Measurements from ENCODE around the gene NAXE.
A peak's percentile ranks its signal among the peaks of the same experiment; 100 is the strongest.
"Not testable (repeated sequence)": the region's sequence is repeated elsewhere in the genome, so short reads cannot be mapped to it uniquely, and the experiment has no call there.

The NAXE gene

DNA sequence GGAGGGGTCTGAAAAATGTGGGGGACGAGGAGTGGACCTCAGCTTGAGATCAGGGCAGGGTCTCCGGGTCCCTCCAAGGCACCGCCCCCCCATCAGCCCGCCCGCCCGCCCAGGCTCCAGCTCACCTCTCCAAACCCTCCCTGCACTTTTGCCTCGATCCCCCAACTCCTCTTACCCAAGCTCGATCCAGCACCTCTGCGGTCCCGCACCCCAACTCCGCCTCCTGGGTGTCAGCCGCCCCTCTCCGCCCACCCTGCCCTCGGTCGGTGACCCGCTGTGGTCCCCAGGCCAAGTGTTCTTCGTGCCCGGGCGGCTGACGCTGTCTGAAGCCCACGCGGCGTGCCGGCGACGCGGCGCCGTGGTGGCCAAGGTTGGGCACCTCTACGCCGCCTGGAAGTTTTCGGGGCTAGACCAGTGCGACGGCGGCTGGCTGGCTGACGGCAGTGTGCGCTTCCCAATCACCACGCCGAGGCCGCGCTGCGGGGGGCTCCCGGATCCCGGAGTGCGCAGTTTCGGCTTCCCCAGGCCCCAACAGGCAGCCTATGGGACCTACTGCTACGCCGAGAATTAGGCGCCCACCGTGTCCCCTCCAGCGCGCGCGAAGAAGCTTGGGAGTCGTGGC is 33.3 kb downstream of the NAXE start:
- DNase-seq = no peak

DNA sequence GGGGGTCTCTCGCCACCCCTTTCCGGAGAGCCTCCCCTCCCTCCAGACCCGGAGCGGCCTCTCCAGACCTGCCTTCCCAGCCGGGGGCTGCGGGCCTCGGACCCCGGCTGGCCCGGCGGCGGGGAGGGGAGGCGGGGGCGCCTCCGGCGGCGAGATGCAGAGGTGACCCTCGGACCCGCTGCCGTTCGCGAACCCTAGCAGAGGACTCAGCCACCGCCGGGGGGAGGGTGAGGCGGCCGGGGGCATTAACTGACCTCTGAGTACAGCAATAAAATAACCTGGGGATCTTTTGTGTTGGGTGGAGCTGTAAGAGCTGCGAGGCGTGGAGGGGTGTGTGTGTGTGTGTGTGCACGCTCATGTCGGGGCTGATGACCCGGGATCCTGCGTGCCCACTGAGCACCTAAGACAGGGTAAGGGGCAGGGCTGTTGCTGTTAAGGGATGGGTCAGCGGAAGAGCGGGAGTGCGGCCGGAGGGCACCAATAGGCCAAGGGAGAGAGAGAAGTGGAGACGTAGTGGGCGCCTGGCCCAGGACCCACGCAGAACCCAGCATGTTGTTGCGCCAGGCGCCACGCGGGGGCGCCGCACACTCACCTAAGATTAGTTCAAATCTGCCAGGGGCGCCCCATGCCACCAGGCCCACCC is 34.0 kb downstream of the NAXE start:
- peak; percentile 42 for DNase-seq

DNA sequence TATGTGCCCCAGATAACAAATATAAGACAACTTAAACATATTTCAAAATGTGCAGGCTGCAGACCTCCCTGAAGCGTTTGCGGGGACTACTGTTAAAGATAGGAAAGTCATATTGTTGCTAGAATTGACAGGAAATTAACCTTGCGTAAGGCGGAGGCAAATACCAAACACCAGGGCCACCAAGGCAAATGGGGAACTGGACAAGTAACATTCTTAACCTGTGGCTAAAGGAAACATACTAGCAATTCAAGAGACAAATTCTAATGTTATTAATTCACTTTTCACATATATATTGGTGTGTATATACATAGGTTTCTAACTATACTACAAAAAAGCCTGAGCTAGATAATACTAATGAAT is 34.5 kb downstream of the NAXE start:
- no peak for DNase-seq

DNA sequence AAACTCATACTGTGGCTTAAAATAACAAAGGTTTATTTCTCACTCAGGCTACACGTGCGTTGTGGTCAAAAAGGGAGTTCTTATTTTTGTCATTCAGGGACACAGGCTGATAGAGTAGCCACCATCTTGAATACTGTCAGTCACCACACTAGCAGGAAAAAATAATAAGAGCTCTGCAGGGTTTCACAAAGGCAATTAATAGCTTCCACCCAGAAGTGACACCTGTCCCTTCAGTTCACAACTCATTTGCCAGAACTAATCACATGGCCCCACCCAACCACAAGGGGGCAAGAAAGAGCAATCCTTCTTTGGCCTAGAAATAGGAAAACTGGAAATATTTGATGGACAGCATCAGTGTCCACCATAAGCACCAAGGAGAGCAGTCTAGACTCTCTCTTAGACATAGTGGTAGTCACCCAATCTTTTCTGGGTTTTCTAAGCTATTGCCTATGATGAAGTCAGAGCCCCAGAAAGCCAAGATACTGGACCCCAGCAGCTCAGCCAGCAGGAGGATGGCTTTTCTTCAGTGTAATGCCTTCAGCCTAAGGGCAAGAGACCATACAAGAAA is 35.8 kb downstream of the NAXE start:
- no peak for DNase-seq

DNA sequence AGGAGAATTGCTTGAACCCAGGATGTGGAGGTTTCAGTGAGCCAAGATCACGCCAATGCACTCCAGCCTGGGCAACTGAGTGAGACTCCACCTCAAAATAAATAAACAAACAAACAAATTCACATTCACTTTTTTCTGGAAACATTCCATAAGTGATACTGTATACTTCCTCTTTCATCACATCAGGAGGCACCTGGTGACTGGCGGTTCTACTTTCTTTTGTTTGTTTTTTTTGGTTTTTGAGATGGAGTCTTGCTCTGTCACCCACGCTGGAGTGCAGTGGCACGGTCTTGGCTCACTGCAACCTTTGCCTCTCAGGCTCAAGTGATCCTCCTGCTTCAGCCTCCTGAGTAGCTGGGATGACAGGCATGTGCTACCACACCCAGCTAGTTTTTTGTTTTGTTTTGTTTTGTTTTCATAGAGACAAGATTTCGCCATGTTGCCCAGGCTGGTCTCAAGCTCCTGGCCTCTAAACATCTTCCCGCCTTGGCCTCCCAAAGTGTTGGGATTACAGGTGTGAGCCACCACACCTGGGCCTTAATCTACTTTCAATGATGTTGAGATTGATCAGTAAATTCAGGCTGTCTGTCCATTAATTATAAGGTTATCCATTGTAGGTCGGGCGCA is 38.4 kb downstream of the NAXE start:
- no peak for DNase-seq

DNA sequence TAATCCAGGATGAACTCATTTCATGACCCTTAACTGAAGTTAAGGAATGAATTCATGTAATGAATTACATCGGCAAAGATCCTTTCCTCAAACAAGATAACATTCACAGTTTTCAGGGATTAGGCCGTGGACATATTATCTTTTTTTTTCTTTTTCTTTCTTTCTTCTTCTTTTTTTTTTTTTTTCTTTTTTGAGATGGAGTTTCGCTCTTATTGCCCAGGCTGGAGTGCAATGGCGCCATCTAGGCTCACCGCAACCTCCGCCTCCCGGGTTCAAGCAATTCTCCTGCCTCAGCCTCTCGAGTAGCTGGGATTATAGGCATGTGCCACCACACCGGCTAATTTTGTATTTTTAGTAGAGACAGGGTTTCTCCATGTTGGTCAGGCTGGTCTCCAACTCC is 39.6 kb downstream of the NAXE start:
- not testable (repeated sequence) for DNase-seq

DNA sequence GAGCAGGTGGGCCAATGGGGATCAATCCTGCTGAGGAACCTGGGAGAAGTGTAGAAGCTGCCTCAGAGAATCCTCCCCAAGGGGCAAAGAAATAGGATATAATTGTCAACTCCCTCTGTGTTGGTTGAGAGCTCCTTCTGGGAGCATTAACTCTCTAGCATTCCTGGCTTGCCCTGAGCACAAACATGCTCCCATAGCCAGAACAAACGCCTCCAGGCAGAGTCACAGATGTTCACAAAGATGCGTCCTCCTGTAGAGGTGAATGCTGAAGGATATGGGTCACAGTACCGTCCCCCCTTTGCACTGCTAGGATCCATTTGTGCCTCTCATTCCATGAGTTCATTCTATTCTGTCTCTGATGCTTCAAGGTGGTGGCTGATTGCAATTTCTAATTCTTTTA is 40.8 kb downstream of the NAXE start:
- no peak for DNase-seq

DNA sequence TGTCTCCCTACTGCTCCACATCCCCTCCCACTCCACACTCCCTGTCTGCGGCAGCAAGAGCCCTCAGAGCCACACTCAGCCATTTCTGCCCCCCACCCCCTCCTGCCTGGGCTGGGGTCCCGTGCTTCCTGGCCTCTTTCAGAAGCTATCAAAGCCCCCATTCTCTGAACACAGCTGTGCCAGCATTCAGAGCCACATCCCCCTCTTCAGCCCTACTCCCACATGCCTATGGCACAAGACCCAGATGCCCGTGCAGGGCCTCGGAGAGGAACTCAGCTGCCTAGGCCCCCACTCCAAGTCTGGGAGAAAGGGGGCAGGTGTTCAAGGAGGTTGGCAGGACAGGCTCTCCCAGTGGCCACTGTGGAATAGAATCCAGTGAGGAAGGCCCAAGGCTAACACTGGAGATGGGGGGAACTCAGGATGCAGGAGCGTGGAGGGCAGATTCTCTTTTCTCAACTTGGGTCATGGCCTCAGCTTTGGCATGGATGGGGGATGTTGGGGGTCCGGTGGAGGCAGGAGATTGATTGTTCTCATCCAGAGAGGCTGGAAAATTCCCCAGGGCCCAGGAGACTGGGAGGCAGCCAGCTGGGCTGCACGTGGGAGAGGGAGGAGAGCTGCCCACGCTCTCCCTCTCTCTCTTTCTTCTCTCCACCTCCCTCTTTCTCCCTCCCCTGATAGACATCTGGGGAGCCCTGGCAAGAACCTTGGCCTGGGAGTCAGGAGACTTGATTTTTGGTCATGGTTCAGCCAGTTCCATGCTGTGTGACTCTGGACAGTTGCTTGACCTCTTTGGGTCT is 46.8 kb downstream of the NAXE start:
- no peak for DNase-seq

DNA sequence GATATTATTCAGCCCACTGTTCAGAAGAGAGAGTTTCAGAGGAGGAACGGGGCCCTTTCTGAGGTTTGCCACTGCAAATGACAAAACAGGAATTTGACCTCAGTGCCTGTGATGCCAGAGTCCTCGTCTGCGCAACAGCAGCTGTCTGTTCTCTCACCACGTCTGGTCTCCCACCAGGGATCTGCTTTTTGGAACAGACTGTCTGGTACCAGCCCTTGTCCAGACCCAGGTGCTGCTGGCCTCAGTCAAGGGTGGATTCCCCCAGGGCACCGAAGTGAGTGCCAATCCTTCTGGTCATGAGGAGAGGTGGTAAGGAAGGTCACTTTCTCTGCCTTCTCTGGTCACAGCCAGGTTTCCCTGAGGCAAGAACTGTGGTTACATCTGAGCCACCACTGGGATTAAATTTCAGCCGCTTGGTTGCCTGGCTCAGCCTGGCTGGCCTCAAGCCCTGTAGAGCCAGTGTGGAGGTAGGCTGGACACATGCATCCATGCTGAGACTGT is 48.1 kb downstream of the NAXE start:
- no peak for DNase-seq

DNA sequence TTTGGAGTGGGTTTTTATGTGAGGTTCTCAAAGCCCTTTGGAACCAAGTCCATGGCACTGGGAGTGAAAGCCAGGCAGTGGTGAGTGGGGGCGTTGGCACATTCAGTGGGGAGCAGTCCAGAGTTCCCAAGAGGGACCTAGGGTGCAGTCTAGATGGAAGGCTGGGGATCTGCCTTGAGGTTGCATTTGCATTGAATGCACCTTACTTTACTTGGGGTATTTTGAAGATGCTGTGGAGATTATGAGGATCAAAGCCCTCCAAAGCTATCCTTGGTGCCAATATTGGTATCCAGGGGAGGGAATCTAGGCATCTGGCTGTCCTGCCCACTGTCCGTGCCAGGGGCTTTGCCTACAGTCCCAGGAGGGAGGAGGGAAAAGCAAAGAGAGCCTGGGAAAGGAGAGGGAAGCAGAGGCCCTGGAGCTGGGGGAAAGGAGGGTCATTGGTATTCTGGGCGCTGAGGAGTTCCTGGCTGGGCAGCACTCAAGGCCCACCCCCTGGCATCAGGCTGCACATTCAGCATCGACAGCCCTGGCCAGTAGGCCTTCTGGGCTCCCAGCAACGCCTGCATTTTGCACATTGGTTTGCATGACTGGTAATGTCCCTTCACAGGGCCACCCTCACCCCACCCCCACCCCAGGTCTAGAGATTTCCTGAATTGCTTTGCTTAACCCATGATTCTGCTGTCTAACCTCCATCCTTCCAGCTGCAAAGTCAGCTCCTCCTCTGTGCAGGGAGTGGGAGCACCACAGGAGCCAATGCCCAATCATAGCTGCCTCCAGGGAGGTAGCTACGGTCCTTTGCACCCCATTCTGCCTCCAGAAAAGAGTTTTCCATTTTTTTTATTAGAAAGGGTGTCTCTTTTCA is 49.5 kb downstream of the NAXE start:
- no peak for DNase-seq

DNA sequence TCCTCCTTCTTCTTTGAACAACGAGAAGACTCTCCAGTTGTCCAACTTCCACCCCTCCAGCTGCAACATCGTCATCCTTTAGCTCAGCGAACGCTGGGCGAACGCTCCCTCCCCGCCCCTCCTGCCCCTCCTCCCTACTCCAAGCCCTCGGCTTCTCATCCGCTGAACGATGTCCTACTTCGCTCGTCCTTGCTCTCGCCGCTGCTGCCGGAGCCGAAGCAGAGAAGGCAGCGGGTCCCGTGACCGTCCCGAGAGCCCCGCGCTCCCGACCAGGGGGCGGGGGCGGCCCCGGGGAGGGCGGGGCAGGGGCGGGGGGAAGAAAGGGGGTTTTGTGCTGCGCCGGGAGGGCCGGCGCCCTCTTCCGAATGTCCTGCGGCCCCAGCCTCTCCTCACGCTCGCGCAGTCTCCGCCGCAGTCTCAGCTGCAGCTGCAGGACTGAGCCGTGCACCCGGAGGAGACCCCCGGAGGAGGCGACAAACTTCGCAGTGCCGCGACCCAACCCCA is 50.2 kb downstream of the NAXE start, which contains the start of gene BCAN:
TSS of gene BCAN (plus strand) at position 357 of the 504 bp plus-strand sequence. CDS start 3,938 bp downstream, outside the sequence.
- DNase-seq = no peak

DNA sequence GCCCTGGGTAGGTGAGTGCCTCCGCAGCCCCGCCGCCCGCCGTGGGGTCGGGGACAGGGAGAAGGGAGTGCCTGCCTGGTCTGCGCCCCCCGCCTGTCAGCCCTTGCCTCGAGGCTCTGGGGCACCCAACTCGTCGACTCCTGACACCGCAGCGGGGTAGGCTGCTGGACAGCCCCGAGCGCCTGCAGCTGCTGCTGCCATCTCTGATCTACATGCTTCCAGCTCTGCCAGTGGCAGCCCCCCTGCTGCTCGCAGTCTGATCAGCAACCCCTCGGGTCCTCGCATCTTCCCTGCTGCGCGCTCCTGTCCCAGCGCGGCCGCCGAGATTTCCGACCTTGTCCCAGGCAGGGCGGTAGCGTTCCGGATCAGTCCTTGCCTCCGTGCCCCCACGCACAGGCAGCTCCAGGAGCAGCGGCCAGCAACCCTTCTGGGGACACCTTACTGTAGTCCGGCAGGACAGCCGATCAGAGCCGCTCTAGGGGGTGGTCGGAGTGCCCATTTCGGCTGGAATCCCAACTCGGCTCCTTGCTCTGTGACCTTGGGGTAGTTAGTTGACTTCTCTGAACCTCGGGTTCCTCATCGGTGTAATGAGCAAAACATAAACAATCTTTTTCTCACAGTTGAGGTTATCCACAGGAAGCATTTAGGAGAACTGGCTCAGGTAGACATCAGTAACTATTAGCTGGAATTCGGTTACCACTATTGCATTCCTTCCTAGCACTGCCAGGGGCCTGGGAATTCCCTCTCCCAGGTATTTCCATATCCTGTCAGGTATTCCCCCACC is 50.9 kb downstream of the NAXE start:
- no peak for DNase-seq

DNA sequence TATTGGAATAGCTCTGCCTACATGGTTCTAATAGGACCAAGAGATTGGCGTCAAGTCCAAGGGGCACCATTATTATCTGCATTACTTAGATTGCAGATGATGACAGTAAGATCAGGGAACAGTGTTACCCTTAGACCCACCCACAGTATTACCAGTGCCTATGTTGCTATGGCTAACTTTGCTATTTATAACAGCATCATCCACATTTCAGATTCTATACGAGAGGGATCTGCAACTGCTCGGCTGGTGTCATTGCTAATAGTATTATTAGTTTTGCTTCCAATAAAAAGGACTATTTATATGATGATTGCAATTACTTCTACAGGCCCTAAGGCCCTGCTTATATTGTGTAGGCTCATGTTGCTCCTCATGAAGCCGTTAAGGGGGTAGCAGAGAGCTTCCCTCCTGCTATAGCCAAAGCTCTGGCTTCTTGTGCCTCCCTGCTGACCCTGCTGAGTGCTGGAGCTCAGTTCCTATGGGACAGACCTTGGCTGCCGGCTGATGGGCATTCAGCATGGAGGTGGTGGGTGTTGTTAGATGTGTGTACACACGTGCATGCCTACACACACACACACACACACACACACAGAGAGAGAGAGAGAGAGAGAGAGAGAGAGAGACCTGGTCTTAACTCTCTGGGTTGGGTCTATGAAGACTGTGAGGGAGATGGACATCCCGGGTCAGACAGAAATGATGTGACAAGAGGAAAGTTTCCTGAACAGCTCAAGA is 51.6 kb downstream of the NAXE start:
- DNase-seq = no peak

DNA sequence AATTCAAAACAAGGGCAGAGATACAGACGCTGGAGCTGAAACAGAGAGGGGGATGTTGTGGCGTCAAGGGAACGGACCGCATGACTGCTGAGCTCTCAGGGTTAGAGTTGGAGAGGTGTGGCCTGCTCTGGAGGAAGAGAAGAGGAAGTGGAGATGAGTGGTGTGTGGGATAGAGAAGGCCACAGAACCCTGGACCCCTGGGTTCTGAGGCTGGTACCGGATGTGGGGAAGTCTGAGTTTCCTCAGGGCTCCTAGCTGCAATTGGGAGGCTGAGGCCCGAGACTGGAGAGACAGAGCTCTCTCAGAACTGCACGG is 52.2 kb downstream of the NAXE start:
- DNase-seq = no peak

Measured in activated CD4-positive, alpha-beta T cell treated with anti-CD3 and anti-CD28 coated beads for 1 hour (primary cell).